Right ventricle myocardium superior (tissue), 1 donor: ENCODE results near the gene WNT9A. TPM values are rescaled to one million over a fixed set of nuclear protein-coding genes. Genes with fewer than 3 reads are reported as not detected.

Experiments used
- ATAC-seq: fragments of 200-7000 bp; cut with Tn5 transposase; one replicate; pipeline ENCODE4 v1.9.1; 2020; ENCODE audit warnings: mild to moderate bottlenecking; ENCODE audit not compliant: poor library complexity
- DNase-seq: peaks from one replicate; pipeline ENCODE4 v3.0.0-alpha.2; 2020
- intact Hi-C: fragments of 100-400 bp; cut with DNase I; formaldehyde crosslinking; loops from one replicate; pipeline ENCODE4 v1.11.2; 2022
- total RNA-seq: library from RNA; stranded (reverse); fragmentation: NEBNext Ultra II Directional; extraction: Animal tissue kit (Norgen Biotek cat#: 25700); gene quantifications from one replicate; pipeline ENCODE4 v1.2.1, GENCODE V29; 2021
- donor health status: DM: no; HTN: yes; CAD: no; lungs with severe emphysema.

The WNT9A gene
- total RNA-seq, 1 donor from 2014 or later, result 0.59 TPM

- peak; percentile 24 for ATAC-seq
- peak; percentile 76 for DNase-seq
- intact Hi-C loops, result no loop called here
These were observed 3.4 kb downstream of the WNT9A start for GRCh38 chr1:227944090-227944930.

GRCh38 chr1:227943381-227944089 lies 4.2 kb downstream of the WNT9A start:
- intact Hi-C loops, result no loop called here
- ATAC-seq (no peak), DNase-seq (no peak)

GRCh38 chr1:227942716-227943261 lies 4.9 kb downstream of the WNT9A start:
- DNase-seq, result peak; percentile 40

GRCh38 chr1:227942021-227942715 lies 5.6 kb downstream of the WNT9A start:
- intact Hi-C loops, result no loop called here
- DNase-seq (peak; percentile 36), ATAC-seq (no peak)

More at GRCh38 chr1:227942716-227943261, 4.9 kb downstream of the WNT9A start:
- no peak for ATAC-seq
- intact Hi-C loops, result no loop called here

GRCh38 chr1:227941509-227942020 lies 6.2 kb downstream of the WNT9A start:
- intact Hi-C loops, result no loop called here
- DNase-seq, result peak; percentile 32
- ATAC-seq, result no peak

- ATAC-seq (no peak), DNase-seq (peak; percentile 37)
- intact Hi-C loops, result no loop called here
These were observed 6.9 kb downstream of the WNT9A start for GRCh38 chr1:227940791-227941241.

GRCh38 chr1:227939791-227940771 lies 7.7 kb downstream of the WNT9A start:
- intact Hi-C loops, result no loop called here
- DNase-seq, result peak; percentile 35
- ATAC-seq, result no peak

- DNase-seq (peak; percentile 29), ATAC-seq (no peak)
- intact Hi-C loops, result no loop called here
These were observed 8.6 kb downstream of the WNT9A start for GRCh38 chr1:227938911-227939790.

- DNase-seq (peak; percentile 4), ATAC-seq (no peak)
- intact Hi-C loops, result no loop called here
These were observed 9.5 kb downstream of the WNT9A start for GRCh38 chr1:227938276-227938675.

GRCh38 chr1:227937838-227938145 lies 9.9 kb downstream of the WNT9A start:
- intact Hi-C loops, result no loop called here
- DNase-seq (no peak), ATAC-seq (no peak)

- intact Hi-C loops, result no loop called here
- peak; percentile 21 for DNase-seq
- no peak for ATAC-seq
These were observed 10.5 kb downstream of the WNT9A start for GRCh38 chr1:227937031-227937837.

GRCh38 chr1:227935826-227936225 lies 11.9 kb downstream of the WNT9A start:
- intact Hi-C loops, result no loop called here

GRCh38 chr1:227934476-227935313 lies 13.0 kb downstream of the WNT9A start:
- intact Hi-C loops, result no loop called here
- DNase-seq (peak; percentile 16), ATAC-seq (peak; percentile 76)

More at GRCh38 chr1:227935826-227936225, 11.9 kb downstream of the WNT9A start:
- DNase-seq, result no peak
- no peak for ATAC-seq

GRCh38 chr1:227929751-227930472 lies 17.8 kb downstream of the WNT9A start:
- DNase-seq (peak; percentile 40), ATAC-seq (no peak)
- intact Hi-C loops, result no loop called here
